HG03108 (cell line): Measurements from ENCODE around the gene RECK.
A peak's percentile ranks its signal among the peaks of the same experiment; 100 is the strongest.
"Not testable (repeated sequence)": the region's sequence is repeated elsewhere in the genome, so short reads cannot be mapped to it uniquely, and the experiment has no call there.

Source experiments
- ATAC-seq: cut with Tn5 transposase; IDR thresholded peaks from one replicate; pipeline ENCODE4 v1.9.1; 2021; ENCODE audit warnings: moderate library complexity; ENCODE audit not compliant: unreplicated experiment

Gene RECK

DNA sequence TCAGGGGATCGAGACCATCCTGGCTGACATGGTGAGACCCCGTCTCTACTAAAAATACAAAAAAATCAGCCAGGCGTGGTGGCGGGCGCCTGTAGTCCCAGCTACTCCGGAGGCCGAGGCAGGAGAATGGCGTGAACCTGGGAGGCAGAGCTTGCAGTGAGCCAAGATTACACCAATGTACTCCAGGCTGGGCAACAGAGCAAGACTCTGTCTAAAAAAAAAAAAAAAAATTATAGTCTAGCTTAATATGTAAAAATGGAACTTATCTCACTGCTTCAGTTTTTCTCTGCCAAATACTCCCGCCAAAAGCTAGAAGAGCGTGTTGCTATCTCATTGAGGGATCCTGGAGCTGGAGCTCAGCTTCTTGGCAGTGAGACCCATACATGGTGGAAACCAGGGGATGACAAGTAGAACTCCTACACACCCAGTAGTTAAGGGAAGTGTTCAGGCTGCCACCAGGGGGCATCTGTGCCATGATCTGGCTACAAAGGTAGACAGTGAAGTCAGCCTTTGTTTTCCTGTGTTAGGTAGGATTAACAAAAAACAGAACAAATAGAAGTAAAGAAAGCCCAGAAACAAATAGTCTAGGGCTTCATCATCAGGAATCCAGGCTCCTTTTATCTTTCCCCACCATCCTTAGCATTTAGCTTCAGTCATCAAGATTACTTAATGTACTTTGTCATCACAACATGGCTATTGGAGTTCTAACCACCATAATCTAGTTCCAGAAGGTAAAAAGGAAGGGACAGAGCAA is 66.2 kb downstream of the RECK start:
- peak; percentile 89 for ATAC-seq

GRCh38 chr9:36109071-36109470 is 72.4 kb downstream of the RECK start:
- ATAC-seq: no peak

DNA sequence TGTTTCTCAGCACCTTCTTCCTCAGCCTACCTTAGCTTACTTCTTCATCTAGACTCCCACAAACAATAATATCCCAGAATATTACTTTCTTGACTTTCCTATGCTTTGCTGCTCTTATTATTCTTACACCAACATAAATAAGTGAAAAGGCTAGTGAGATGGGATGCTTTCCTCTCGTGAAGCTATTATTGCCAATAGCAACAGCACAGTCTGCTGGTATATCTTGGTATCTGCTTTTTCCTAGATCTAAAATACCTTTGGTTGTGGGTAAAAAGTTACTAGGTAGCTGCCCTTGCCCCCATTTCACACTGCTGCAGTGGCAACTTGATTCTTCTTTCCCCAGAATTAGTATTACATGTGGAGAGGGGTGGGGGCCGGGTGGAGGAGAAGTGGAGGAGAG is 73.7 kb downstream of the RECK start:
- no peak for ATAC-seq

GRCh38 chr9:36112516-36112915 is 75.8 kb downstream of the RECK start:
- ATAC-seq: no peak

- ATAC-seq: no peak
Measured at GRCh38 chr9:36113999-36114398, 77.3 kb downstream of the RECK start.

DNA sequence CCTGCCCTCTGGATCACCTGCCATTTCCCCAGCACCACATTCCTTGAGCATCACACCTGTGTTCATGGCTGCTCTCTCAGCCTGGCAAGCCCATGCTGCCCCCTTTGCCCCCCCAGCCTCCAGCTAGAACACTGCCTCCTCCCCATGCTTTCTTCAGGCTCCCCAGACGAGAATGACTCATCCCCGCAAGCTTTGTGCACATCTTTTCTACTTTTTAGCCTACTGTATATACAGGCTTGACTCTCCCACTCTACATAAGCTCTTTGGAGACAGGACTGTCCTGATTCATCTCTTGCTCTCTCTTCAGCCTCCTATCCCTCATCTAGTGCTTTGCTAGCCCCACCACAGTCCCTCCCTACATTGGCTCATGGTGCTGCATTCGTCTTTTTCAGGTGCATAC is 79.9 kb downstream of the RECK start:
- no peak for ATAC-seq

DNA sequence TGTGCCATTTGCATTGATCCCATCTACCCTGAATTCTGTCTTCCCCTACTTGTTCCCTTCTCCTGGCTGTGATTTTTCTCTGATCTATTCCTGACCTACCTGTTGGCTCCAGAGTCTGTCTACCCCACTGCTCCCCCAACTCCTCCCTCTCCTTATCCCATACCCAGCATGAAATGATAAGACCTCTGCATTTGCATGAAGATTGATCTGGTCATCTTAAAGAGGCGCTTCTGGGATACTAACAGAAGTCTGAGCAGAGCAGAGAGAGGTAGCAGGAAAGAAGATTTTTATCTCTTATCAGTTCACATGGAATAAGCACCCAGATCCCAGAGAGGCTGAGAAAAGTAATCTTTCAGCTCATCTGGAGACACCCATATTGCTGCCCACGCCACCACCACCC is 81.5 kb downstream of the RECK start:
- no peak for ATAC-seq

- no peak for ATAC-seq
Measured at GRCh38 chr9:36118706-36119105, 82.0 kb downstream of the RECK start.

DNA sequence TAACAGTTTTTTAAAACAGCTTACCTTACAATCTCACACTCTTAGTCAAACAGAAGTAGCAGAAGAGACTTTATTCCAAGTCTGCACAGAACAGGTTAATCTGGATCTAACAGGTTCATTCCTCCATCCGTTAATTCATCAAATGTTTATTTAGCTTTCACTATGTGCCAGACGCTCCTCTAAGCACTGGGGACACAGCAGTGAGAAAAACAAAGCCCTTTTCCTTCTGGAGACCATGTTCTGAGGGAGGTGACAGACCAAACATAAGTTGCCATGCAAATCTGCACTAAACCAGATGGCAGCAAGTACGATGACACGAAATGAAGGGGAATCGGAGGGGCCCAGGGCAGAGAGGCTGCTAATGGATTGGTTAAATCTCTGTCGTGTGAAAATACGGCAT is 82.8 kb downstream of the RECK start:
- ATAC-seq: no peak

DNA sequence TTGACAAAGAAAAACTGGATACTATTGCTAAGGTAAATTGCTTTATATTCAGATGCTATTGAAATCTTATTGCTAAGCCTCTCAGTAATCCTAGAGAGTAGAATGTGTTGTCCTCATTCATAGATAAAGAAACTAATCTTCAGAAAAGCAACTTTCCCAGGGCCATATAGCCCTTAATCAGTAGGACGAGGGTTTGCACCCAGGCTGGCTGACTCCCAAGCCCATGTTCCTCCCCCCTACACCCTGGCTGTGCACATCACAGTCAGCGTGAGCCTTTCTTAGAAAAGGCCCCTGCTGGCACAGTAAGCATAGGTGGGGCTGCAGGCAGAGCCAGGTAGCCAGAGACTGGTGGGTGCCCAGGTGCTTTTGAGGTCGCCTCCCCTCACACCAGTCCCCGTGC is 84.0 kb downstream of the RECK start:
- ATAC-seq: no peak

- no peak for ATAC-seq
Measured at GRCh38 chr9:36121971-36122370, 85.3 kb downstream of the RECK start.

DNA sequence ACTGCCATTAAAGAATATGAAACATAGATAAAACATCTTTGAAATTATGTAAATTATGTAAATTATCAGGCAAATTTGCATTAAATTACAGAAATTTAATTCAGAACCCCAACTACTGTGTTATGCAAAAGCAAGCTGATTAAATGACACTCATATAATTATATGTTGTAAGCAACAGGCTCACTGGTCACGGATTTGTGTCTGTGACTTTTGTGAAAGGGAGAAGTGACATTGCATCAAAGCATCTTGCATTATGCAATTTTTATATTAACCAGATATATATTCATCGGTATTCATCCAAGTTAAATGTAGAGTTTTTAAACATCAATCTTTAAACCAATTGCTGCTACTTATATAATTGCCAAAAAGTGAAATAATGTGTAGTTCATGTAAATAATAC is 86.8 kb downstream of the RECK start:
- no peak for ATAC-seq

GRCh38 chr9:36125062-36125855 is 88.5 kb downstream of the RECK start:
- no peak for ATAC-seq

GRCh38 chr9:36126016-36126730 is 89.5 kb downstream of the RECK start:
- no peak for ATAC-seq

DNA sequence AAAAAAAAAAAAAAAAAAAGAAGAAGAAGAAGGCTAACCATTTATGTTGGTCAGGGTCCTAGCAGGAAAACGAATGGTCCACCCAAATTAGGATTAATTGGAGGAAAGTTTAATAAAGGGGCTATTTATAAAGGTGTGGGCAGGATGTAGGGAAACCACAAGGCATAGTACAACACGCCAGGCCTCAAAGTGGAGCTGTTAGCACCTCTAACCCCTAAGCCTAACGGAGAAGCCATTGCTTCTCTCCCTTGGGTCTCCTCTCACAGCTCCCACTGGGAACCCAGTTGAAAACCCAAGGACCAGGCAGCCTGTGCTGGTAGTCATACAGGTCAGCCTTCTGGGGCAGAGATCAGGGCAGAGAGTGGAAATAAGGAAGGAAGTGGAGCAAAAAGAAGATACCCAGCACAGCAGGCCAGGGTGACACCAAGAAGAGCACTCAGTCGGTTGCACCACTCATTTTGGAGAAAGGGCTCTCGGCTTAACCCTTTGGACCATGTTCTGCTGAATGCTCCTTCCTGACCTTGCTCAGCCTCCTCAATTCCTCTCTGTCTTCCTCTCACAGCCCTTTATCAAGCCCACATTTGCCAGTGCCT is 91.0 kb downstream of the RECK start:
- no peak for ATAC-seq

DNA sequence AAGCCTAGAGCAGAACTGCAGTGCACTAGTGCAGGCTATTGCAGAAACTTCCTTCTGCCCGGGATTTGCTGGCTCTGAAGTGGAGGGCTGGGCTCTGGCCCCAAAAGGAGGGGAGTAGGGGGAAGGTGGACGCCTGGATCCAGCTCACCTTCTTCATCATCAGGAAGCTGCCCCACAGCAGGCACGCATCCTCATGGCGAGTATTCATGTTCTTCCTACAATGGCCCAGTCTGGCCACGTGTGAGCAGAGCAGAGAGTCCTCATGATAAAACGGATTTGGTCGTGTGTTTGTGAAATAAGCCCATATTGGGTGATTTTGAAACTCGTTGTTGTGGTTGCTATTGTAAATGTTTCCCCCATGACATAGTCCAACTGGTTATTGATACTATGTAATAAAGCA is 91.6 kb downstream of the RECK start:
- ATAC-seq: no peak

- ATAC-seq: no peak
Measured at GRCh38 chr9:36129139-36129538, 92.4 kb downstream of the RECK start.

DNA sequence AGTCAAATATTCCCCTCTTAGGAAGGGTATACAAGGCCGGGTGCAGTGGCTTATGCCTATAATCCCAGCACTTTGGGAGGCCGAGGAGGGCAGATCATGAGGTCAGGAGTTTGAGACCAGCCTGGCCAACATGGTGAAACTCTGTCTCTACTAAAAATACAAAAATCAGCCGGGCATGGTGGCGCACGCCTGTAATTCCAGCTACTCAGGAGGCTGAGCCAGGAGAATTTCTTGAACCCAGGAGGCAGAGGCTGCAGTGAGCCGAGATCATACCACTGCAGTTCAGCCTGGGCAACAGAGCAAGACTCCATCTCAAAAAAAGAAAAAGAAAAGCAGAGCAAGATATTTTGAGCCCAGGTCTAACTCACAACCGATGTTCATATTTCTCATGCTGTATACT is 95.0 kb downstream of the RECK start:
- ATAC-seq: not testable (repeated sequence)

GRCh38 chr9:36132086-36132485 is 95.4 kb downstream of the RECK start:
- no peak for ATAC-seq

DNA sequence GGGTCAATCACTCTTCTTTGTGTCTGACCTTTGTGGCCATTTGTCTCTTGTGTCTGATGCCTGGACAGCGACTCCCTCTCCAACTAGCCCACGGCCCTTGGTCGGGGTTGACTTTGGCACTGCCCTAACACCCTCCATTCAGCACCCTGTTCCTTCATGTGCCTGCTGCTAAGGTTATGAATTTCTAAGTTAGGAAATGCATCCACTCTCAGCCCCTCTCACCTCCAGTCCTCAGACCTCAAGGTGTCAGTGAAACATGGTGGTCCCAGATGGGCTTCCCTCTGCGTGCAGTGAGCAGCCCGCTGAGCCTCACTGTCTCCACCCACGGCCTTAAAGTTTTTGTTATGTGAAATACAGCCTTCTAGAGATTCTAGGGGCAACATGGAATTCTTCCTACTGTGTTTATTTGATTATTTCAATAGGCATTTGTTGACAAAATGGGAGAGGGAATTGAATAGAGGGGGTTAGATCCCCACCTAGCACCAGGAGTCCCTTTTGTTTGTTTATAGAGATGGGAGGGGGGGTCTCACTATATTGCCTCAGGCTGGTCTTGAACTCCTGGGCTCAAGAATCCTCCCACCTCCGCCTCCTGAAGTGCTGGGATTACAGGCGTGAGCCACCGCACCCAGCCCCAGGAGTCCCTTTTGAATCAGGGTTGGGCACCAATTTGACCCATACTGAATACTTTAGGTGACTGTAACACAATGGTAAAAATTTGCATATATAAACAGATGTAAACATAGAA is 98.2 kb downstream of the RECK start:
- ATAC-seq: no peak
